Measurements from ENCODE around the gene TMEM50B. TPM values are rescaled to one million over a fixed set of nuclear protein-coding genes. Genes with fewer than 3 reads are reported as not detected.
A peak's percentile ranks its signal among the peaks of the same experiment; 100 is the strongest.

The TMEM50B gene
- total and polyA plus RNA-seq, 11 donors = 23.5 to 47.4 (median 31.2) TPM

- DNase-seq = no peak
- Histone ChIP-seq H3K27ac (no peak overlapping the region), H3K36me3 (no peaks in the 10 kb centered on the region), H3K9me3 (no peaks in the 10 kb centered on the region), H3K27me3 (no peaks in the 10 kb centered on the region), H3K4me1 (peaks cover 0 to 16% (median 6%) of the 10 kb centered on the region in 12 donors), H3K4me3 (no peak overlapping the region)
- intact Hi-C loops (cut with DNase I) = no loop called here
- TF ChIP-seq CTCF (IDR thresholded peaks at IDR 0.05) (no peak), POLR2A (IDR thresholded peaks at IDR 0.05) (no peak)
- WGBS, 4 donors = 89 to 94% (median 93%) methylated on average over 4 of the region's 4 CpGs
- no peak for ATAC-seq
These were observed 9.2 kb upstream of the TMEM50B start for GRCh38 chr21:33488936-33489335.

GRCh38 chr21:33487996-33488395 is 8.2 kb upstream of the TMEM50B start:
- no peak overlapping the region for H3K4me3 ChIP-seq
- WGBS, 4 donors = 93 to 97% (median 95%) methylated on average over 5 of the region's 5 CpGs
- no peaks in the 10 kb centered on the region for H3K27me3 ChIP-seq
- H3K36me3 ChIP-seq = no peaks in the 10 kb centered on the region
- H3K4me1 ChIP-seq = peaks cover 0 to 16% (median 6%) of the 10 kb centered on the region in 12 donors
- no peaks in the 10 kb centered on the region for H3K9me3 ChIP-seq
- no peak overlapping the region for H3K27ac ChIP-seq
- no peak for DNase-seq
- ATAC-seq = no peak
- TF ChIP-seq CTCF (IDR thresholded peaks at IDR 0.05) = no peak
- no peak for TF ChIP-seq POLR2A (IDR thresholded peaks at IDR 0.05)
- intact Hi-C loops (cut with DNase I) = no loop called here

- no peak for ATAC-seq
- intact Hi-C loops (cut with DNase I) = loop anchor here in 1 of 10 donors (5.0 kb wide), 1 partner anchor 61 kb away; the partner anchor contains the start of genes GART and SON
- Histone ChIP-seq H3K27me3 (no peaks in the 10 kb centered on the region), H3K36me3 (no peaks in the 10 kb centered on the region), H3K27ac (no peak overlapping the region), H3K9me3 (no peaks in the 10 kb centered on the region), H3K4me1 (peaks cover 0 to 26% (median 12%) of the 10 kb centered on the region in 12 donors), H3K4me3 (no peak overlapping the region)
- DNase-seq = no peak
- TF ChIP-seq CTCF (IDR thresholded peaks at IDR 0.05) (no peak), POLR2A (IDR thresholded peaks at IDR 0.05) (no peak)
- 87 to 94% (median 90%) methylated on average over 8 to 9 of the region's 9 CpGs for WGBS, 4 donors
These were observed 1.7 kb upstream of the TMEM50B start for GRCh38 chr21:33481314-33481943.

GRCh38 chr21:33480481-33481103 is 818 bp upstream of the TMEM50B start:
- H3K27me3 ChIP-seq = no peaks in the 10 kb centered on the region
- TF ChIP-seq CTCF (IDR thresholded peaks at IDR 0.05) = no peak
- TF ChIP-seq POLR2A (IDR thresholded peaks at IDR 0.05) = no peak
- no peaks in the 10 kb centered on the region for H3K36me3 ChIP-seq
- peak overlapping the region; percentile 84 to 100 (median 98) for H3K27ac ChIP-seq
- WGBS, 4 donors = 34 to 37% (median 35%) methylated on average over 17 of the region's 17 CpGs
- H3K4me3 ChIP-seq = peak overlapping the region; percentile 27 to 98 (median 90)
- H3K9me3 ChIP-seq = no peaks in the 10 kb centered on the region
- intact Hi-C loops (cut with DNase I) = loop anchor here in 1 of 10 donors (5.0 kb wide), 1 partner anchor 62 kb away; the partner anchor contains the start of genes GART and SON
- ATAC-seq (no peak), DNase-seq (no peak)
- peaks cover 0 to 26% (median 12%) of the 10 kb centered on the region in 12 donors for H3K4me1 ChIP-seq
